Hepatocyte (in vitro differentiated cells): ENCODE data around the gene PHLDA2.

ENCODE experiments used
- CTCF ChIP-seq: fragments of 200-600 bp; sonication (generic); IDR thresholded peaks from 2 replicates; pipeline ENCODE4 v1.5.1; 2016; ENCODE audit warnings: antibody characterized with exemption, mild to moderate bottlenecking; ENCODE audit not compliant: poor library complexity
- EZH2phosphoT487 ChIP-seq: fragments of 200-600 bp; sonication (generic); IDR thresholded peaks from one replicate; pipeline ENCODE4 v1.6.1; 2018; ENCODE audit warnings: antibody characterized with exemption, mild to moderate bottlenecking, low read depth, moderate library complexity; ENCODE audit not compliant: unreplicated experiment, severe bottlenecking

GRCh38 chr11:2924381-2924780 is 4.8 kb downstream of the PHLDA2 start:
- no peak for TF ChIP-seq CTCF
- TF ChIP-seq EZH2phosphoT487, result no peak
